Stimulated activated CD4-positive, alpha-beta T cell treated with anti-CD3 and anti-CD28 coated beads, Interleukin-2, amount 100 ng/mL, for 48 hours (primary cell): Measurements from ENCODE around the gene TRAF3IP3.
A peak's percentile ranks its signal among the peaks of the same experiment; 100 is the strongest.
"Not testable (repeated sequence)": the region's sequence is repeated elsewhere in the genome, so short reads cannot be mapped to it uniquely, and the experiment has no call there.

Experiments used
- DNase-seq, 2 donors: peaks; one replicate each; pipeline ENCODE4 v3.0.0-alpha.2; 2020

TRAF3IP3 gene

GRCh38 chr1:209769171-209769904, 13.5 kb downstream of the TRAF3IP3 start:
- DNase-seq = peak; percentile 52 to 60

GRCh38 chr1:209769971-209770370, 14.1 kb downstream of the TRAF3IP3 start:
- no peak for DNase-seq

GRCh38 chr1:209770636-209771415, 15.0 kb downstream of the TRAF3IP3 start:
- DNase-seq = no peak

GRCh38 chr1:209772126-209772525, 16.3 kb downstream of the TRAF3IP3 start:
- no peak for DNase-seq

GRCh38 chr1:209774592-209774991, 18.7 kb downstream of the TRAF3IP3 start:
- DNase-seq = no peak

GRCh38 chr1:209775678-209776077, 19.8 kb downstream of the TRAF3IP3 start:
- no peak for DNase-seq

GRCh38 chr1:209777587-209777986, 21.7 kb downstream of the TRAF3IP3 start:
- DNase-seq = no peak

- DNase-seq = no peak
These were observed 22.2 kb downstream of the TRAF3IP3 start for GRCh38 chr1:209778102-209778501.

GRCh38 chr1:209780268-209780667, 24.4 kb downstream of the TRAF3IP3 start:
- DNase-seq = no peak

- no peak for DNase-seq
These were observed 27.5 kb downstream of the TRAF3IP3 start for GRCh38 chr1:209783386-209783785.

GRCh38 chr1:209784265-209785169, 28.7 kb downstream of the TRAF3IP3 start, which contains the start of gene C1orf74:
Gene C1orf74 (minus strand): TSS chr1:209784559. CDS start chr1:209783634, 925 bp downstream.
- DNase-seq = peak; percentile 99

GRCh38 chr1:209785592-209785991, 29.7 kb downstream of the TRAF3IP3 start:
- no peak for DNase-seq

- no peak for DNase-seq
These were observed 30.3 kb downstream of the TRAF3IP3 start for GRCh38 chr1:209786146-209786545.

- no peak for DNase-seq
These were observed 31.7 kb downstream of the TRAF3IP3 start for GRCh38 chr1:209787551-209787950.

GRCh38 chr1:209789245-209789644, 33.4 kb downstream of the TRAF3IP3 start:
- no peak for DNase-seq

- no peak for DNase-seq
These were observed 34.7 kb downstream of the TRAF3IP3 start for GRCh38 chr1:209790286-209791193.

- no peak for DNase-seq
These were observed 36.1 kb downstream of the TRAF3IP3 start for GRCh38 chr1:209791920-209792319.

GRCh38 chr1:209793711-209794110, 37.9 kb downstream of the TRAF3IP3 start:
- DNase-seq = not testable (repeated sequence)

GRCh38 chr1:209797978-209798639, 42.3 kb downstream of the TRAF3IP3 start:
- no peak for DNase-seq

- DNase-seq = no peak
These were observed 45.4 kb downstream of the TRAF3IP3 start for GRCh38 chr1:209800984-209801834.
